SKM-1 (cell line): ENCODE results near the gene ATP10D.

Experiments used
- DNase-seq: peaks from one replicate; lab custom pipeline; 2025; ENCODE audit not compliant: unreplicated experiment; lab: John Stamatoyannopoulos, UW

The ATP10D gene

DNA sequence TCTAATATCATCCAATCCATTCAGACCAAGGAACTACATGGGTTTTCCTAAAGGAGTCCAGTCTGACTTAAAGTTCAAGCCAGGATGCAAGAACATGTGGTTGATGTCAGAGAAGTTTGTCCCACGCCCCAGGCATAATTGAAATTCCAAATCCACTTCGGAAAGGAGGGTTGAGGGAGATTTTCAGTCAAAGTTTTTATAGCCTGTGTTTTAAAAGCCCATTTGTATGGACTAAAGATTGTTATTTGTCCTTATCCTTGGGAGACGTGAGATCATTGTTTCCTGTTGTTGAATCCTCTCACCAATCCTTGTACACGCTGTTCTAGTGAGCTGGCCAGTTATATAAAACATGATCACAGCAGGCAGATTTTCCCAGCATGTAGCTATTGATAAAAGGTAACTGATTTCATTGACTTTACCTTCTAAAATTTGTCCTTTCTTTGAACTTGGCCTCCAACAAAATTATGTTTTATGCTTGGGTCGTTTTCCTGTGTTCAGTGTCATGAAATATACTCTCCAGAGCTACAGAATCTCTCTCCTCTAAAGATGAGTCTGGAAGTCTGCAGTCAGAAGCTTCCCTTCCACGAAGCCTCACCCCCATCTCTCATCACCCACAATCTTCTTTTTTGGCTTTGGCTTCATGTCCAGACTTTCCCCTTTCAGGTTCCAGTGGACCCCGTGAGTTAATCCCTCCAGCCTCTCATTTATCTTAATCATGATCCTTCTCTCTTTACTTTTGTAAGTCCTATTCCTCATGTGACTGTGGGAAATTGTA is 92.9 kb downstream of the ATP10D start:
- DNase-seq = no peak

DNA sequence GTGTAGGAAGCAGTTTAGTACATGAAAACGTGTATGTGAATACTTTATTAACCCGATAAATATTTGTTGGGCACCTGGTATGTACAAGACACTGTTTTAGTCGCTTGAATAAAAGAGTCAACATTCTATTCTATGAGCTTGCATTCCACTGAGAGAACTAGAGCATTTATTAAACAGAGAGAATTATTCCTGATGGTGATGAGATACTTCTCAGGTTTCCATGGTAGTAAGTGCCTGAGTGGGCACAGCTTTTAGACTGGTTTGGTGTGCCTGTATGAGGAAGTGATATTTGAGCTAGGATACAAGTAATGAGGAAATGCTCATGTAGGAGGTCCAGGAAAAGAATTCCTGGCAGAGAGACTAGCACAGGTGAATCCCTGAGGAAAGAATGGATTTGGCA is 94.2 kb downstream of the ATP10D start:
- no peak for DNase-seq

DNA sequence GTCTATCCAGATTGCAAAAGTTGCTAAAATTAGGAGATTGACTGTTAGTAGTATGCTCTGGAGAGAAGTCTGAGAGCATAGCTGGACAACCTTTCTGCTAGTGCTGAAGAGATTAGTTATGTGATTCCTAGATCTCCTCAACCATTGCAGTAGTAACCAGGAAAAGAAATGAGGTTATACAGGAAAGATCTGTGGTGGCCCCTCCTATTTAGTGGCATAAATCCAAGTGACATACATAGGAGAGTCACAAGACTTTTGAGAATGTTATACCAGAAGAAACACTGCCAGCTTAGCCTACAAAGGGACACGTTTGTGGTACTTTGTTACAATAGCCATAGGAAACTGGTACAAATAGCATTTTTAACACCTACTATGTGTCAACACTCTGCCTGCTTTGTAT is 105.2 kb downstream of the ATP10D start:
- no peak for DNase-seq

DNA sequence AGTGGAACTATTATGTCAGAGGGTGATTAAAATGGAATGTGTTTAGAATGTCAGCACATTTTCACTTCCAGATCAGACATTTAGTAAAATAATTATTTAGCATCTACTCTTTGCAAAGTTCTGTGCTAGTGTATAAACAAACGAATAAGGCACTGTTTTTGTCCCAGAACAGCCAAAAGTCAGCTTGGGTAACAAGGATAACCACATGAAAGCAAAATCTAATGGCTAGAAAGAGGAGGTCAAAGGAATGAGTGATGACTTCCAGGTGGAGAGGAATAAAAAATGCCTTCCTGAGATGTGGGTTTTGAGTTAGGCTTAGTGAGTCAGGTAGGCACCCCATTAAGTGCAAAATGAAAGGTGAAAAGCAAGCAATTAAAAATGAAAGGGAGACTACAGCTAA is 112.6 kb downstream of the ATP10D start:
- DNase-seq = no peak

DNA sequence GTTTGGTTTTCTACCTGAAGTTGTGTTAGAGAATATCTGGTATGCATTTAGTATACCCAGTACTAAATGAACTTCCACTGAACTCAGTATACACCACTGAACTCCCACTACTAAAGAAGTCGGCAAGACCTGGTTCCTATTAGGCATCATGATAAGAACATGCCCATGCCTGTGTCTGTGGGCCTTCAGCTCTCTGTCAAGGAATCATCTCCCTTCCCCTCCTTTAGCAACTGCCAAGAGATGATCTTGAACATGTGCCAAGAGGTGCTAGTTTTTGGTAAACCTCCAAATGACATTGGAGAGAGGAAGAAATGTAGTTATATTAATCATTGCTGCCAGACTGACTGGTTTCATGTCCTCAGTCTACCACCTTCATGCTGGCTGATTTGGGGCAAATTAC is 113.2 kb downstream of the ATP10D start:
- DNase-seq = no peak

DNA sequence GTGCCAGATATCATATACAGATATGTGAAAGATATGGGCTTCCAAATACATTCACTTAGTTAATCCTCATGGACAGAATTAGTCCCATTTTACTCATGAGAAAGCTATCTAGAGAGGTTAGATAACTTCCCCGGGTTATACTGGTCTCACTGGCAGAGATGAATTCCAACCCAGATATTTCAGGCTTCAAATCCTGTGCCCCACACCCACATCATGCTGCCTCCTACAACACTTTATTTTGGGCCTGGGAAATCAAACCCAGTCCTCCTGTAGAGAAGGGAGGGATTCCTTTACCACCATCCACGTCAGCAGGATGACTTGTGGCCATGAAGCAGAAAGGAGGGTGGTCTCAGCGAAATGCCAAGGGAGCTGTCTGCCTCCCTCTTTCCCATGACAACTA is 113.8 kb downstream of the ATP10D start:
- DNase-seq = no peak

DNA sequence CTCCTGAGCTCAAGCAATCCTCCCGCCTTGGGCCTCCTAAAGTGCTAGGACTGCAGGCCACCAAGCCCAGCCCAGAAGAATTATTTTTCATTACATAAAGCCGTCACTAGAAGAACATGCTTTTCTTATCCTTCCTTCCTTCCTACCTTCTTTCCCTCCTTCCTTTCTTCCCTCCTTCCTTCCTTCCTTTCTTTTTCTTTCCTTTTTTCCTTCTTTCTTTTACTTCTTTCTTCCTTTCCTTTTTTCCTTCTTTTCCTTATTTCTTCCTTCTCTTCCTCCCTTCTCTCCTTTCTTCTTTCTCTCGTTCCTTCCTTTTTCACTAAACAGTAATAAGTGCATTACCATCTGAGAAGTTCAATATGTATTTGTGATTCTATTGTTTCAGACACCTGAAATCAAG is 121.4 kb downstream of the ATP10D start:
- DNase-seq = no peak

DNA sequence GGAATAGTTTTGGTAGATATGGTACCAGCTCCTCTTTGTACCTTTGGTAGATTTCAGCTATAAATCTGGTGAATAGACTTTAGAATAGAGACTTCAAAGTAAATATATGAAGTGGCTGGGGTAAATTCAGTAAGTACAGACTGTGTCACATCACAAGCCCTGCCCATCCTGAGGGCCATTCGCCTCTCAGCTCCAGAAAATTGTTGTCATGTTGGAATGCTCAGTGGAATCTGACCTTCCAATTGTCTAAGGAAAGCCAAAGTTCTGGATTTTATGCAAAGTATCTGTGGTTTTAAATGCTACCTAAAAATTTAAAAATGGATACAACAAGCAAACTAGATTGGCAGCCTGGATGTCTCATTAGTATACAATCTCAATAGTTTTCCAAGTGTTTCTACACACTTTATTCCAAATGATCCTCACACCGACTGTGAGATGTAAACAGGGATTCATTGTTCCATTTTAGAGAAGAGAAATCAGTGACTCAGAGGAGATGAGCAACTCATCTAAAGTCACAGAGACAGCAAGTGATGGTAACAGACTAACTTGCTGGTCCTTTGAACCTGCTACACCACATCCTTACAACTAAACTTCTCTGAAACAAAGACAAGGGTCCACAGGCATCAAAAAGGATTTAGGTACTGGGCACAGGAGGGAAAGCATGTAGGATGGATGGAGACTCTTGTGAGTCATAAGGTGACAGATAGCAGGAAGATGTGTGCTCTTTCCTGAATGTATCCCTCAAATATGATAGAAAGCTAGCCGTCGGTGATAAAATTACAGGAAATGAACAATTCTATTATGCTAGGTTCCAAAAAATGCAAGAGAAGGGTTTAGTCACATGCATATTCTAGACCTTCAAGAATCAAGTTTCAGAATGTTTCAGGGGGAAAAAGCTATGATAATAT is 127.3 kb downstream of the ATP10D start:
- DNase-seq = no peak

DNA sequence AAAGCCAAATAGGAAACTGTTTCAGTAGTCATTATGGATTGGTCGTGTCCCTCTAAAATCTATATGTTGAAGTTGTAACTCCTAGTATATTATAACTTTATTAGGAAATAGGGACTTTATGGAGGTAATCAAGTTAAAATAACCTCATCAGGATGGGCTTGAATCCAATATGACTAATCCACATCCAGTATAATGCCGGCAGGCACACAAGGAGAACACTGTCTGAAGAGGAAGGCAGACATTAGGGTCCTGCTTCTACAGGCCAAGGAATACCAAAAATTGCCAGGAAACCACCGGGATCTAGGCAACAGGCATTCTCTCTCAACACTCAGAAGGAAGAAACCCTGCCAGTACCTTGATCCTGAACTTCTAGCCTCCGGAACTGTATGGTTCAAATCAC is 130.3 kb downstream of the ATP10D start:
- DNase-seq = no peak

DNA sequence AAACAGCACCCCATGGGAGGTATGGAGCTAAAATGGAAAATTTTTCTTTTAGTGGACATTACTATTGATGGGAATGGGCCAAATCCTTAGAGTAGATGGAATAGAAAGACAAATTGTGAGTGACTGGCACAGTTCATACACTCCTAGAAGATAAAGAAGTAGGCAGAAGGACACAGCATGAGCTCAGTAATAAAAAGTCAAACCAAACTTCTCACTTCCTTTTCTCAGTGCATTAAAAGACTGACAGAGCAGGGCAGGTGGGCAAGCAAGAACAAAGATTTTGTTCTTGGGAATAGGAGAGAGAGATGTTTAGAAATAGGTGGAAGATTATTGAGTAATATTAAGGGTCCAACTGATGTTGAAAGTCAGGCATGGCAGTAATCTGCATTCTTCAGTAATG is 132.5 kb downstream of the ATP10D start:
- no peak for DNase-seq

DNA sequence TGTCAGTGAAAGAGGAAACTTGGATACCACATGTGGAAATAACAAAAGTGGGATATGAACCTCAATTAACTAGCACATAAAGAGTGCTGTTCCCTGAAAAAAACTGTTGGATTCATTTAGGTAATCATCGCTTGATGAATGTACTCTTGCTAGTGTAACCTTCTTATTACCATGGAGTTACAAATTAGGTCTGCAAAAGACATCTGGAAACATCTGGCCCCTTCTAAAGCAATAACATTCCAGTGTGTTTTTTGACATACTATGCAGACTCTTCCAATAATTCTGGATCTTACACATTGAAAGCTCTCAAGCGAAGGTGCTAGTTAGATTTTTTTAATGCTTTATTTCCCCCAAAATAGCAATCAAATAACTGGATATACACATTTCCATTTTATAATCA is 134.6 kb downstream of the ATP10D start:
- DNase-seq = no peak

DNA sequence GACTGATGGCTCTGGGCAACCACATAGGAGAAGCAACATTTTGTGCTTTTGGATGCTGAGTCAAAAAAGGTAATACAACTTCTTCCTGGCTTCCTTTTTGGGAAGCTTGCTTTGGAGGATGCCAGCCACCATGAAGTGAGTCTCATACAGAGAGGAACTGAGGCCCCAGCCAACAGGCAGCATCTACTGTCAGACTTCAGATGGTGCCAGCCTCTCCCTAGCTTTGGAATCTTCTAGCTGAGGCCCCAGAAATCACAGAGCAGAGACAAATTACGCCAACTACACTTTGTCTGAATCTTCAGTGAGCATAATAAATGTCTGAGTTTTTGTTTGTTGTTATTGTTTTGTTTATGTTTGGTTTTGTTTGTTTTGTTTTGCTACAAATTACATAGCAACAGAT is 136.1 kb downstream of the ATP10D start:
- no peak for DNase-seq

DNA sequence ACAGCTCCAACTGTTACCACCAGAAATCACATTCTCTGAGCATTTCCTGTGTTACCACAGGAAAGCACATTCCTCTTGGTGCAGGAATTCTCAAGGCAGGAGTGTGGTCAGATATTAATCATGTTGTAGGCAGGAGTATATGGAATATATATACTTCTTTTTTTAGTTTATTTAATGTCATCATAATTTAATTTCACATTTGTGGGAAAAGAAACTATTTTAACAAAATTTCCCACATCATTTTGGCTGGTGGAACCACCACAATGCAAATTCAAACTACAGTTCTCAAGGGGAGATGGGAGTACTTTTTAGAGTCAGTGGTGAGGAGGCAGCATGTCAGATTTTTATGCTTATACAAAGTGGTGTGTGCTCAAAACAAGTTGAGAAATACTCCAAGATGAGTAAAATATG is 139.0 kb downstream of the ATP10D start:
- DNase-seq = no peak

DNA sequence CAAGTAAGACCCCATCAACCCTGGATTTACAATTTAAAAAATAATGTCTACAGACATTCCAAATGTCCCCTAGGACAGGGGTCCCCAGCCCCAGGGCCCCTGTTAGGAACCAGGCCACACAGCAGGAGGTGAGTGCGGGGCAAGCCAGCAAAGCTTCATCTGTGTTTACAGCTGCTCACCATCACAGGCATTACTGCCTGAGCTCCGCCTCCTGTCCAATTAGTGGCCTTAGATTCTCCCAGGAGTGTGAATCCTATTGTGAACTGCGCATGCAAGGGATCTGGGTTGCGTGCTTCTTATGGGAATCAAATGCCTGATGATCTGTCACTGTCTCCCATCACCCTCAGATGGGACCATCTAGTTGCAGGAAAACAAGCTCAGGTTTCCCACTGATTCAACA is 146.1 kb downstream of the ATP10D start:
- DNase-seq = no peak

DNA sequence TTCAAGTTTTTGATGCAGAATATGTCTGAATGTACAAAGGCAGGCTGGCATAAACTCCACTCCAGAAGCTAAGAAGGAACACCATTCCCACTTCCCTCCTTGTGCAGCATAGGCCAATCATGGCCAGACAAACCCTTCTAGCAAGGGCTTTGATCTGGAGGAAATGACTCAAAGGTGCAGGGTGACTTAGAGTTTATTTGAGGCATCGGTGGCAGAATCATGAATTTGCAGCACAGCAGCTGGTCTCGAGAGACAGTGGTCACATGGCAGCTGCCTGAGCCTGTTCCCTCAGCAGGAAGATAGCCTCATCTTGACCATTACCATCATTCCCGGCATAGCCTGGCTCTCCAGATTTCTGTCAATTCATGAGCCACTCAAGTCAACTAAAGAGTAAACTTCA is 154.5 kb downstream of the ATP10D start:
- no peak for DNase-seq

DNA sequence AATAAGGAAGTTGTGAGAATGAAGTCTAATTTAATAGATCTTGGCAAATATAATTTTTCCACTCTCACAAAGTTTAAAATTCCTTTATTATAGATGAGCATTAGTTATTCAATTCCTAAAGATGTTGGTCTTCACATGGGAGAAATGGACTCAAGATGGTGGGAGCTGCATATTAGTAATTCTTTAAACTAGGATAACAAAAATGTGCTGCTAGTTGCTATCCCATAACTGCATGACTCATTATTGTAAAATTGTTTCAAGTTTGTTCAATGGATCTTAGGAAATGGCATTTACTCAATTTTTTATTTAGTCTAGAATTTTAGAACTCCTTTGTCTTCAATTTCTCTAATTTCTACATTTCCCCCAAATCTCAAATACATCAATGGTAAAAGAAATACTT is 155.8 kb downstream of the ATP10D start:
- DNase-seq = no peak

DNA sequence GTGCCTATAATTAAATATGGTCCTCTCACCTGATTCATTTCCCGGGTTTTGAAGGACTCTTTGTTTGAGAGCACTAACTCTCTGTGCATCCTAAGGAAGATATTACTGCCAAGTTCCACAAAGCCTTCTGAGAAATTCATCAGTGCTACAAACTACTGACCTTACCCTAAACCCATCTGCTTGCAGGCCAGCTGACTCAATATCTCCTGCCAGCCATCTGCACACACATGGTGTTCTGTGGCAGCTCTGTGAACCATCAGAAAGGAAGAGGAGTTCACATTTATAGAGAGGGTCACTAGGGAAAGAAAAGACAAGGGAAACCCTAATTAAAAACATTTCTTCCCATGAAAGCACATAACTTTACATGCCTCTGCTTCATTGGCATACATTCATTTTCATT is 156.7 kb downstream of the ATP10D start:
- no peak for DNase-seq

DNA sequence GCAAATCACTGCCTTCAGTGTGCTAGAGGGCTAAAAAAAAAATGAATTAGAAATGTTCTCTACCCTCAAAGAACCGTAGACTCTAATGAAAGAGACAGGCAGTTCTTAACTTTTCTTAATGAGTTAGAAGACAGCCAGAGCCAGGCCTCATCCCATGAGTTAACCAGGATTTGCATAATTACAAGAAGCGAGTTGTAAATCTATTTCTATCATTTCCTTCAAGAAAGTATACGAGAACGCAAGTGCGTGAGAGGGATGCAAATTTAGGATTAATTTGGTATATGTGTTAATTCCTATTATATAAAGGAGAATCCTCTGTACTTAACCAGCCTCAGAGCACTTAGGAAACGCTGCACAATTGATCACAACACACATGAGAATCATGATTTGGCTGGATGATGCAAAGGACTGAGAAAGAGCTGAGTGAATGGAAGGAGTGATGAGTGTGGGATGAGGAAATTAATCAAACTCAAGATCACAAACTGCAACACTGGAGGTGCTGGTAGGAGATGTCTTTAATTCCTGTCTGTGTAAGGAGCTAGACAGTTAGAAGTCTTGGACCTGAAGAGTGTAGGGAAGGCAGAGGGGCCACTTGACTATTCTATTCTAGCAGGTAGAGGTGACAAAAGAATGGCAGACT is 157.2 kb downstream of the ATP10D start:
- no peak for DNase-seq
